Activated naive CD4-positive, alpha-beta T cell treated with anti-CD3 and anti-CD28 coated beads for 36 hours (primary cell): Measurements from ENCODE around the gene OBSCN. TPM values are rescaled to one million over a fixed set of nuclear protein-coding genes. Genes with fewer than 3 reads are reported as not detected.
A peak's percentile ranks its signal among the peaks of the same experiment; 100 is the strongest.

Experiments used
- CTCF ChIA-PET: fragments of 350-600 bp; sonication (Branson Sonifier 250); formaldehyde crosslinking; loops from one replicate; lab custom pipeline; 2021; ENCODE audit warnings: antibody characterized with exemption; lab: Charles Lee
- DNase-seq: peaks from one replicate; pipeline ENCODE4 v3.0.0-alpha.2; 2020
- H3K27ac Mint-ChIP-seq: one replicate; pipeline ENCODE4 v1.8.0; 2021; ENCODE audit warnings: mild to moderate bottlenecking, mixed read lengths
- H3K27me3 Mint-ChIP-seq: one replicate; pipeline ENCODE4 v1.8.0; 2021; ENCODE audit warnings: low read depth, mixed read lengths
- H3K36me3 Mint-ChIP-seq: one replicate; pipeline ENCODE4 v1.8.0; 2021; ENCODE audit warnings: low read depth, mixed read lengths
- H3K4me1 Mint-ChIP-seq: one replicate; pipeline ENCODE4 v1.8.0; 2021; ENCODE audit warnings: low read depth, mixed read lengths
- H3K4me3 Mint-ChIP-seq: one replicate; pipeline ENCODE4 v1.8.0; 2021; ENCODE audit warnings: mild to moderate bottlenecking, moderate library complexity, mixed read lengths
- H3K9me3 Mint-ChIP-seq: one replicate; pipeline ENCODE4 v1.8.0; 2021; ENCODE audit warnings: mixed read lengths
- intact Hi-C: fragments of 100-400 bp; cut with micrococcal nuclease; formaldehyde crosslinking; loops from one replicate; pipeline ENCODE4 v1.15.1; 2023
- total RNA-seq, 2 experiments: library from RNA; stranded (reverse); gene quantifications; one replicate each; pipeline ENCODE4 v1.2.3, GENCODE V29; 2021

OBSCN gene, protein sequence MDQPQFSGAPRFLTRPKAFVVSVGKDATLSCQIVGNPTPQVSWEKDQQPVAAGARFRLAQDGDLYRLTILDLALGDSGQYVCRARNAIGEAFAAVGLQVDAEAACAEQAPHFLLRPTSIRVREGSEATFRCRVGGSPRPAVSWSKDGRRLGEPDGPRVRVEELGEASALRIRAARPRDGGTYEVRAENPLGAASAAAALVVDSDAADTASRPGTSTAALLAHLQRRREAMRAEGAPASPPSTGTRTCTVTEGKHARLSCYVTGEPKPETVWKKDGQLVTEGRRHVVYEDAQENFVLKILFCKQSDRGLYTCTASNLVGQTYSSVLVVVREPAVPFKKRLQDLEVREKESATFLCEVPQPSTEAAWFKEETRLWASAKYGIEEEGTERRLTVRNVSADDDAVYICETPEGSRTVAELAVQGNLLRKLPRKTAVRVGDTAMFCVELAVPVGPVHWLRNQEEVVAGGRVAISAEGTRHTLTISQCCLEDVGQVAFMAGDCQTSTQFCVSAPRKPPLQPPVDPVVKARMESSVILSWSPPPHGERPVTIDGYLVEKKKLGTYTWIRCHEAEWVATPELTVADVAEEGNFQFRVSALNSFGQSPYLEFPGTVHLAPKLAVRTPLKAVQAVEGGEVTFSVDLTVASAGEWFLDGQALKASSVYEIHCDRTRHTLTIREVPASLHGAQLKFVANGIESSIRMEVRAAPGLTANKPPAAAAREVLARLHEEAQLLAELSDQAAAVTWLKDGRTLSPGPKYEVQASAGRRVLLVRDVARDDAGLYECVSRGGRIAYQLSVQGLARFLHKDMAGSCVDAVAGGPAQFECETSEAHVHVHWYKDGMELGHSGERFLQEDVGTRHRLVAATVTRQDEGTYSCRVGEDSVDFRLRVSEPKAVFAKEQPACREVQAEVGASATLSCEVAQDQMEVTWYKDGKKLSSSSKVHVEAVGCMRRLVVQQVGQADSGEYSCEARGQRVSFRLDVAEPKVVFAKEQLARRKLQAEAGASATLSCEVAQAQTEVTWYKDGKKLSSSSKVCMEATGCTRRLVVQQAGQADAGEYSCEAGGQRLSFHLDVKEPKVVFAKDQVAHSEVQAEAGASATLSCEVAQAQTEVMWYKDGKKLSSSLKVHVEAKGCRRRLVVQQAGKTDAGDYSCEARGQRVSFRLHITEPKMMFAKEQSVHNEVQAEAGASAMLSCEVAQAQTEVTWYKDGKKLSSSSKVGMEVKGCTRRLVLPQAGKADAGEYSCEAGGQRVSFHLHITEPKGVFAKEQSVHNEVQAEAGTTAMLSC (N-terminal part only)
- total RNA-seq = 10 to 100 TPM; 11.5 to 13.5 TPM

- no peaks in the 10 kb centered on the region for H3K9me3 Mint-ChIP-seq
- H3K4me3 Mint-ChIP-seq = no peak within 1 kb of the TSS
- intact Hi-C loops = no loop called here
- DNase-seq = no peak
- H3K27ac Mint-ChIP-seq = no peak within 1 kb of the TSS
- peaks cover 15% of the 10 kb centered on the region for H3K27me3 Mint-ChIP-seq
- no peaks in the 10 kb centered on the region for H3K4me1 Mint-ChIP-seq
- no peaks in the 10 kb centered on the region for H3K36me3 Mint-ChIP-seq
- CTCF ChIA-PET = no interaction called here
These were observed at the start of gene OBSCN for GRCh38 chr1:228207851-228208821. TSS of gene OBSCN (plus strand) at chr1:228208044. CDS start at chr1:228211784, 3,740 bp downstream.

GRCh38 chr1:228158151-228159007, 49.5 kb upstream of the OBSCN start:
- CTCF ChIA-PET = no interaction called here
- no peak overlapping the region for H3K27ac Mint-ChIP-seq
- no peaks in the 10 kb centered on the region for H3K27me3 Mint-ChIP-seq
- no peak overlapping the region for H3K4me3 Mint-ChIP-seq
- H3K9me3 Mint-ChIP-seq = no peaks in the 10 kb centered on the region
- H3K36me3 Mint-ChIP-seq = no peaks in the 10 kb centered on the region
- intact Hi-C loops = no loop called here
- peaks cover 26% of the 10 kb centered on the region for H3K4me1 Mint-ChIP-seq
- DNase-seq = no peak

GRCh38 chr1:228159008-228159665, 48.7 kb upstream of the OBSCN start:
- DNase-seq = no peak
- Mint-ChIP-seq H3K36me3 (no peaks in the 10 kb centered on the region), H3K27me3 (no peaks in the 10 kb centered on the region), H3K9me3 (no peaks in the 10 kb centered on the region), H3K27ac (no peak overlapping the region), H3K4me1 (peaks cover 32% of the 10 kb centered on the region), H3K4me3 (no peak overlapping the region)
- CTCF ChIA-PET = interaction anchor here (0.8 kb wide), 1 partner anchor 28 kb away, joined by 5 read pairs; no protein-coding TSS in a partner anchor
- intact Hi-C loops = no loop called here

- no peak overlapping the region for H3K27ac Mint-ChIP-seq
- CTCF ChIA-PET = no interaction called here
- H3K9me3 Mint-ChIP-seq = no peaks in the 10 kb centered on the region
- DNase-seq = no peak
- intact Hi-C loops = loop anchor here (10.0 kb wide), 1 partner anchor 395 kb away; no protein-coding TSS in a partner anchor
- no peaks in the 10 kb centered on the region for H3K27me3 Mint-ChIP-seq
- no peak overlapping the region for H3K4me3 Mint-ChIP-seq
- H3K4me1 Mint-ChIP-seq = peaks cover 32% of the 10 kb centered on the region
- no peaks in the 10 kb centered on the region for H3K36me3 Mint-ChIP-seq
These were observed 47.6 kb upstream of the OBSCN start for GRCh38 chr1:228160201-228160761.

GRCh38 chr1:228161362-228161761, 46.5 kb upstream of the OBSCN start:
- Mint-ChIP-seq H3K4me3 (no peak overlapping the region), H3K27ac (no peak overlapping the region), H3K9me3 (no peaks in the 10 kb centered on the region), H3K27me3 (no peaks in the 10 kb centered on the region), H3K36me3 (no peaks in the 10 kb centered on the region), H3K4me1 (peaks cover 30% of the 10 kb centered on the region)
- CTCF ChIA-PET = interaction anchor here (1.0 to 1.1 kb wide), 2 partner anchors 31 to 52 kb away, joined by 3 to 4 read pairs; no protein-coding TSS in a partner anchor
- no peak for DNase-seq
- intact Hi-C loops = loop anchor here (10.0 kb wide), 1 partner anchor 397 kb away; no protein-coding TSS in a partner anchor

DNA sequence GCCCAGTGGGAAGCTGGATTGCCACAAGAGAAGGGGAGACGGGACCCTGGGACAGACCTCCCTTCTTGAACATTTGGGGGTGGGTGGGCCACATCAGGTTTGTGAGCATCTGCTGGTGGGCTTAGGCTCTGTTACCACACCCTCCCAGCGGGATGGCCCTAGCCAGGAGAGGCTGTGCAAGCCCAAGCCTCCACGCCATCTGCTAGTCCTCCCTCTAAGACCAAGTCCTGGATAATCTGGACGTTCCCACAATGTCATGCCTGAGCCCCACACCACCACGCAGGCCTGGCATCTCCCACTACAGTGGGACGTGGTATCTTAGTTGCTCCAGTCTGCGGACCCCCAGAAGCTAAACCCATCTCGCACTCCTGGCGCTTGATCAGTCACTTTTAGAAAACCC, 46.0 kb upstream of the OBSCN start:
- no peak overlapping the region for H3K4me3 Mint-ChIP-seq
- no peaks in the 10 kb centered on the region for H3K27me3 Mint-ChIP-seq
- DNase-seq = no peak
- CTCF ChIA-PET = interaction anchor here (1.0 to 1.1 kb wide), 2 partner anchors 31 to 52 kb away, joined by 3 to 4 read pairs; no protein-coding TSS in a partner anchor
- intact Hi-C loops = loop anchor here (10.0 kb wide), 1 partner anchor 397 kb away; no protein-coding TSS in a partner anchor
- no peaks in the 10 kb centered on the region for H3K9me3 Mint-ChIP-seq
- H3K4me1 Mint-ChIP-seq = peaks cover 33% of the 10 kb centered on the region
- no peak overlapping the region for H3K27ac Mint-ChIP-seq
- no peaks in the 10 kb centered on the region for H3K36me3 Mint-ChIP-seq

GRCh38 chr1:228162286-228163006, 45.4 kb upstream of the OBSCN start:
- no peak for DNase-seq
- intact Hi-C loops = loop anchor here (10.0 kb wide), 1 partner anchor 398 kb away; no protein-coding TSS in a partner anchor
- no peaks in the 10 kb centered on the region for H3K36me3 Mint-ChIP-seq
- H3K4me1 Mint-ChIP-seq = peaks cover 31% of the 10 kb centered on the region
- H3K9me3 Mint-ChIP-seq = no peaks in the 10 kb centered on the region
- H3K27me3 Mint-ChIP-seq = no peaks in the 10 kb centered on the region
- CTCF ChIA-PET = no interaction called here
- H3K4me3 Mint-ChIP-seq = no peak overlapping the region
- H3K27ac Mint-ChIP-seq = peak overlapping the region; percentile 13

DNA sequence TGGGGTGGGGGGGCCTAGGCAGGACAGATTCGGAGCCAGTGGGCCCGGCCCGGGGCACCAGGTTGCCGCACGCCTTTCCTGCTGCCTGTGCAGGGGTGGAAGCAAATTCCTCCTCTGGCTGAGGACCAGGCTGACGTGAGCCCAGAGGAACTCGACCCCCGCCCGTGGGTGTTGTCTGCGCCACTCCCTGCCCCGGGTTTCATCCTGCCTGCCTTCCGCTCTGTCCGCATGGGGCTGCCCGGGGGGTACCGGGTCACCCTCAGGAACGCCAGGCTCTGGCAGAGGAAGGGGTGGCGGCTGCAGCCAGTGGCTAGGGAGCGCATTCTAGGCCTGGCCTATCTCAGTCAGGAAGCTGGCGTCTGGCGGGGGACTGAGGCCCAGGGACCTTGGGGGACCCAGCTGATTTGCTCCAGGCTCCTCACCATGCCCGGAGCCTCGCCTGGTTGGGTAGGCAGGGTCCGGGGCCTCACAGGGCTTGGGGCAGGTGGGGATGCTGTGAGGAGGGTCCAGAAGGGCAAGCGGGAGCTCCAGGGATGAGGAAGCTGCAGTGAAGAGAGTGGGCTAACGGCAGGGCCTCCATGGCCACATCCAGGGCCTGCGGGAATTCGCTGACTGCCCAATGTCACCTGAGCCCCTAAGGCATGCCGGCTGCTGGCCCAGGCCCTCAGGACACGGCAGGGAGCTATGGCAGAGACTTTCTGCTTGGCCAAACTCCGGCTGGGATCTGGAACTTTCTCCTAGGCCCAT, 44.7 kb upstream of the OBSCN start:
- Mint-ChIP-seq H3K4me3 (no peak overlapping the region), H3K4me1 (peaks cover 35% of the 10 kb centered on the region), H3K27me3 (no peaks in the 10 kb centered on the region), H3K36me3 (no peaks in the 10 kb centered on the region), H3K9me3 (no peaks in the 10 kb centered on the region), H3K27ac (no peak overlapping the region)
- CTCF ChIA-PET = interaction anchor here (0.6 kb wide), 1 partner anchor 17 kb away, joined by 5 read pairs; no protein-coding TSS in a partner anchor
- intact Hi-C loops = loop anchor here (10.0 kb wide), 1 partner anchor 398 kb away; no protein-coding TSS in a partner anchor
- no peak for DNase-seq
